Mucosa of rectum (tissue), 2 donors: ENCODE measurements around the gene GRM4.
A peak's percentile ranks its signal among the peaks of the same experiment; 100 is the strongest.

Experiments
- H3K27ac ChIP-seq, 2 donors: one replicate each; pipeline ENCODE4 v1.7.0; 2013; ENCODE audit warnings: inconsistent platforms in 2 of 2, low read depth in 2 of 2, low read length in 2 of 2
- H3K27me3 ChIP-seq, 2 donors: one replicate each; pipeline ENCODE4 v1.7.0; 2013; ENCODE audit warnings: low read length in 2 of 2; ENCODE audit not compliant: control insufficient read depth in 2 of 2, insufficient read depth in 2 of 2
- H3K36me3 ChIP-seq, 2 donors: one replicate each; pipeline ENCODE4 v1.7.0; 2013; ENCODE audit warnings: low read length in 2 of 2; ENCODE audit not compliant: control insufficient read depth in 2 of 2, insufficient read depth in 2 of 2
- H3K4me1 ChIP-seq, 2 donors: one replicate each; pipeline ENCODE4 v1.7.0; 2013; ENCODE audit warnings: low read length in 2 of 2, mild to moderate bottlenecking in 1 of 2; ENCODE audit not compliant: control insufficient read depth in 2 of 2, insufficient read depth in 2 of 2
- H3K4me3 ChIP-seq, 2 donors: one replicate each; pipeline ENCODE4 v1.7.0; 2013; ENCODE audit warnings: low read length in 2 of 2
- H3K9ac ChIP-seq, 2 donors: one replicate each; pipeline ENCODE4 v1.7.0; 2013; ENCODE audit warnings: low read length in 2 of 2, low read depth in 1 of 2, mild to moderate bottlenecking in 1 of 2
- H3K9me3 ChIP-seq, 2 donors: one replicate each; pipeline ENCODE4 v1.7.0; 2013; ENCODE audit warnings: low read length in 2 of 2; ENCODE audit not compliant: control insufficient read depth in 2 of 2
- donor health status: healthy.
- donor health status: Normal muscosa, but diverticular disease.

GRM4 gene

GRCh38 chr6:33998660-33999059 lies 147.2 kb downstream of the GRM4 start:
- Histone ChIP-seq H3K27me3 (no peaks in the 10 kb centered on the region), H3K27ac (no peak overlapping the region), H3K9me3 (no peaks in the 10 kb centered on the region), H3K4me1 (peaks cover 3 to 6% of the 10 kb centered on the region in 2 donors), H3K9ac (no peak overlapping the region), H3K4me3 (no peak overlapping the region), H3K36me3 (no peaks in the 10 kb centered on the region)

GRCh38 chr6:33997265-33997664 lies 148.6 kb downstream of the GRM4 start:
- Histone ChIP-seq H3K36me3 (no peaks in the 10 kb centered on the region), H3K4me1 (peaks cover 3 to 6% of the 10 kb centered on the region in 2 donors), H3K9ac (no peak overlapping the region), H3K27me3 (no peaks in the 10 kb centered on the region), H3K4me3 (no peak overlapping the region), H3K9me3 (no peaks in the 10 kb centered on the region), H3K27ac (no peak overlapping the region)

DNA sequence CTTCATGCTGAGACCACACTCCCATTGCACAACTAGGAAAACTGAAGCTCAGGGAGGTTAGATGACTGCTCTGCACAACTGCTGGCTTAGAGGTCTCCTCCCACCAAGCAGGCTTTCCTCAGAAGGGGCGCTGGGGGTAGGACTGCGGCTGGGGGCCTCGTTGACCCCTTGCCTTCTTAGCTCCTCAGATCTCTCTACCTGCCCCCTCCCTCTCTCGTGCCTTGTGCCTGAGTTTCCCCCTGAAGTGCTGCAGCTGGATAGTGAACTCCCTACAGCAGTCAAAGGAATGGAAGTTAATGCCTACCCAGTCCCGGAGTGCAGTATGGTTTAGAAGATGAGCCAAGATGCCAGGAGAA lies 149.8 kb downstream of the GRM4 start:
- Histone ChIP-seq H3K27ac (no peak overlapping the region), H3K36me3 (no peaks in the 10 kb centered on the region), H3K27me3 (no peaks in the 10 kb centered on the region), H3K9me3 (no peaks in the 10 kb centered on the region), H3K4me1 (peaks cover 3 to 6% of the 10 kb centered on the region in 2 donors), H3K9ac (no peak overlapping the region), H3K4me3 (no peak overlapping the region)

- no peak overlapping the region for H3K27ac ChIP-seq
Observed at GRCh38 chr6:33995309-33996119, 150.4 kb downstream of the GRM4 start.

GRCh38 chr6:33994472-33995308 lies 151.2 kb downstream of the GRM4 start:
- no peak overlapping the region for H3K4me3 ChIP-seq
- no peaks in the 10 kb centered on the region for H3K36me3 ChIP-seq
- H3K27me3 ChIP-seq: no peaks in the 10 kb centered on the region
- H3K4me1 ChIP-seq: peaks cover 3 to 8% of the 10 kb centered on the region in 2 donors
- H3K27ac ChIP-seq: peak overlapping the region; percentile 9 to 29
- H3K9me3 ChIP-seq: no peaks in the 10 kb centered on the region
- H3K9ac ChIP-seq: peak overlapping the region in 1 of 2 donors; percentile 32

More at GRCh38 chr6:33995309-33996119, 150.4 kb downstream of the GRM4 start:
- H3K27me3 ChIP-seq: no peaks in the 10 kb centered on the region
- H3K9ac ChIP-seq: peak overlapping the region in 1 of 2 donors; percentile 32
- H3K4me1 ChIP-seq: peaks cover 3 to 8% of the 10 kb centered on the region in 2 donors
- no peaks in the 10 kb centered on the region for H3K36me3 ChIP-seq
- no peaks in the 10 kb centered on the region for H3K9me3 ChIP-seq
- H3K4me3 ChIP-seq: no peak overlapping the region

DNA sequence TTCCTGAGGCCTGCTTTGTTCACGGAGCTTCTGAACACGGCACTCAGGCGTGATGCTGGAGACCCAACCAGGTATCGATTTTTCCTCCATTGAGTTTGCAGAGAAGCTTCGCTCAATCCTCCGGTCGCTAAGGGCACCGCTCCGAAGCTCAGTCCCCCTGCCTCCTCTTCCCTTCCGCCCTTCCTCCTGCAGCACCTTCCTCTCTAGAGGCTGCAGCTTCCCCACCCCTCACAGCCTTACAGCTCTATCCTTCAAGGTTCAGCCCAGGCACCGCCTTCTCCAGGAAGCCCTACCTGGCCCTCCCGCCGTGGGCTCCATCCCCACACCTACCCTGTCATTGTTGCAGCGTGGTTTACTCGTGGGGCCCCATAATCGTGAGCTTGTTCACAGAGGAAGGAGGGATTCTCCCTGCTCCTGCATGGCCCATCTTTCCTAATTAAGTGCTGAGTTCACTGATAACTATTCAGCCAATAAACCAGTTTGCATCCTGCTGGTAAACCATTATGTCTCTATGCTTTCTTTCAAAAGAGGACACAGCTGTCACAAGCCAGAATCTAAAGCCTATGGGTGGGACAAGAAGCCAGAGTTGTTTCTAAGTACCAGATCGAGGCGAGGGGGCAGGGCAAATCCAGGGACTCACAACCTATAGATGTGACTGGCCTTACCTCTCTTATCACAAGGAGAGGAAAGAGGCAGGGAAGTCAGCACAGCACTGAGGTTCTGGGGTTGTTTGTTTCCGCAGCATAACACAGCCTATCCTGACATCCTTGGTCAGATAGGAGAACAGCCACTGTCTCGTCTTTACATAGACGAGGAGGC lies 152.0 kb downstream of the GRM4 start:
- H3K27me3 ChIP-seq: no peaks in the 10 kb centered on the region
- H3K27ac ChIP-seq: no peak overlapping the region
- peaks cover 3 to 8% of the 10 kb centered on the region in 2 donors for H3K4me1 ChIP-seq
- no peaks in the 10 kb centered on the region for H3K9me3 ChIP-seq
- peak overlapping the region in 1 of 2 donors; percentile 18 for H3K9ac ChIP-seq
- no peak overlapping the region for H3K4me3 ChIP-seq
- no peaks in the 10 kb centered on the region for H3K36me3 ChIP-seq

DNA sequence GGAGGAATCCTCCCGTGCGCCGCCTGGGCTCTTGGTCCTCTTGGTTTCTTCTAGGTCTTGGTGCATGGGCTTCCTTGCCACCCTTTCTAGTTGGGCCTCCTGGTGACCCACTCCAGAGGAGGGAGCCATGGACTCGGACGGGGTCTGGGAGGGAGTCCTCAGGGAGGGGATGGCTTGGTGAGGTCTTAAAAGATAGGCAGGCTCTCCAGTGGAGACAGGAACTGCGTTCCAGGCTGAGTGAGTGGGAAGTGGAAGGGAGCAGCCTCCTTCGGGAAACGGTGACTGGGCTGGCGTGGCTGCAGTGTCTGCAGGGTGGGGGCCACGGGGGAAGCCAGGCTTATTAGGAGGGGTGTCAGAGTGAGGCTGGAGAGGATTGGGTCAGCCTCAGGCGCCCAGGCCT lies 152.8 kb downstream of the GRM4 start:
- no peak overlapping the region for H3K9ac ChIP-seq
- H3K4me3 ChIP-seq: no peak overlapping the region
- no peaks in the 10 kb centered on the region for H3K9me3 ChIP-seq
- H3K27me3 ChIP-seq: no peaks in the 10 kb centered on the region
- no peak overlapping the region for H3K27ac ChIP-seq
- no peaks in the 10 kb centered on the region for H3K36me3 ChIP-seq
- H3K4me1 ChIP-seq: peaks cover 3 to 15% of the 10 kb centered on the region in 2 donors

- Histone ChIP-seq H3K27me3 (no peaks in the 10 kb centered on the region), H3K36me3 (no peaks in the 10 kb centered on the region), H3K27ac (no peak overlapping the region), H3K4me1 (peaks cover 3 to 24% of the 10 kb centered on the region in 2 donors), H3K9ac (no peak overlapping the region), H3K9me3 (no peaks in the 10 kb centered on the region), H3K4me3 (no peak overlapping the region)
Observed at GRCh38 chr6:33992191-33992590, 153.7 kb downstream of the GRM4 start.

GRCh38 chr6:33991610-33992009 lies 154.3 kb downstream of the GRM4 start:
- H3K4me3 ChIP-seq: no peak overlapping the region
- H3K9me3 ChIP-seq: no peaks in the 10 kb centered on the region
- no peaks in the 10 kb centered on the region for H3K36me3 ChIP-seq
- no peak overlapping the region for H3K9ac ChIP-seq
- no peaks in the 10 kb centered on the region for H3K27me3 ChIP-seq
- no peak overlapping the region for H3K27ac ChIP-seq
- peaks cover 3 to 25% of the 10 kb centered on the region in 2 donors for H3K4me1 ChIP-seq
